CD14-positive monocyte (primary cell): ENCODE measurements around the gene SLC38A9. TPM values are rescaled to one million over a fixed set of nuclear protein-coding genes. Genes with fewer than 3 reads are reported as not detected.

ENCODE experiments used
- DNase-seq, 3 donors: peaks; one replicate each; pipeline ENCODE4 v3.0.0-alpha.2; 2011 to 2022
- H2AFZ ChIP-seq: 2 replicates; pipeline ENCODE4 v1.6.0; 2012; ENCODE audit warnings: mild to moderate bottlenecking, low read depth, low read length, inconsistent platforms; ENCODE audit not compliant: insufficient read depth, poor library complexity, severe bottlenecking
- H3K27ac ChIP-seq, 2 donors: 1 replicate in 1 of 2; 2 replicates in 1 of 2; pipeline ENCODE4 v1.5.1; 2012 to 2013; ENCODE audit warnings: low read length in 2 of 2, control low read depth in 1 of 2, inconsistent platforms in 1 of 2, low read depth in 1 of 2, mild to moderate bottlenecking in 1 of 2
- H3K27me3 ChIP-seq, 2 donors: one replicate each; pipeline versions ENCODE4 v1.6.0 to v1.6.1; 2011 to 2013; ENCODE audit warnings: low read length in 2 of 2; ENCODE audit not compliant: control insufficient read depth in 2 of 2, insufficient read depth in 2 of 2
- H3K36me3 ChIP-seq, 2 donors: replicated peaks in 1 of 2; 1 replicate in 1 of 2; 2 replicates in 1 of 2; pipeline versions ENCODE4 v1.5.1 to v1.6.1; 2012 to 2013; ENCODE audit warnings: low read length in 2 of 2, control low read depth in 1 of 2, inconsistent platforms in 1 of 2, mild to moderate bottlenecking in 1 of 2; ENCODE audit not compliant: insufficient read depth in 2 of 2, control insufficient read depth in 1 of 2
- H3K4me1 ChIP-seq, 2 donors: 1 replicate in 1 of 2; 2 replicates in 1 of 2; pipeline versions ENCODE4 v1.5.1 to v1.6.1; 2012 to 2013; ENCODE audit warnings: low read length in 2 of 2, control low read depth in 1 of 2, inconsistent platforms in 1 of 2, mild to moderate bottlenecking in 1 of 2, moderate library complexity in 1 of 2; ENCODE audit not compliant: insufficient read depth in 2 of 2, control insufficient read depth in 1 of 2
- H3K4me2 ChIP-seq: replicated peaks from 2 replicates; pipeline ENCODE3; 2012; ENCODE audit warnings: low read length, moderate library complexity, mild to moderate bottlenecking; ENCODE audit not compliant: poor library complexity, severe bottlenecking; ENCODE audit errors: extremely low read depth
- H3K4me3 ChIP-seq, 3 experiments: fragments of 200-600 bp in 1 of 3; sonication (generic) in 1 of 3; replicated peaks in 1 of 3; 1 replicate in 2 of 3; 2 replicates in 1 of 3; pipeline ENCODE4 v1.5.1; 2011 to 2013; ENCODE audit warnings: low read length in 3 of 3, mild to moderate bottlenecking in 3 of 3, control low read depth in 2 of 3, low read depth in 2 of 3, inconsistent platforms in 1 of 3, moderate library complexity in 1 of 3
- H3K79me2 ChIP-seq: 2 replicates; pipeline ENCODE4 v1.6.0; 2012; ENCODE audit warnings: mild to moderate bottlenecking, control low read depth, inconsistent platforms, low read length, moderate library complexity; ENCODE audit not compliant: insufficient read depth
- H3K9ac ChIP-seq: 2 replicates; pipeline ENCODE4 v1.6.0; 2017; ENCODE audit warnings: low read length, mild to moderate bottlenecking; ENCODE audit not compliant: insufficient read depth, poor library complexity, severe bottlenecking
- H3K9me3 ChIP-seq, 2 donors: replicated peaks in 1 of 2; 1 replicate in 1 of 2; 2 replicates in 1 of 2; pipeline versions ENCODE4 v1.5.1 to v1.6.1; 2012 to 2013; ENCODE audit warnings: low read length in 2 of 2, control low read depth in 1 of 2; ENCODE audit not compliant: control insufficient read depth in 1 of 2, insufficient read depth in 1 of 2
- H4K20me1 ChIP-seq: 2 replicates; pipeline ENCODE4 v1.6.0; 2012; ENCODE audit warnings: mild to moderate bottlenecking, low read length, control low read depth, moderate library complexity; ENCODE audit not compliant: insufficient read depth
- H3K27ac Mint-ChIP-seq, 7 donors: one replicate each; pipeline ENCODE4 v1.8.0; 2020; ENCODE audit warnings: mild to moderate bottlenecking in 7 of 7, mixed read lengths in 7 of 7, moderate library complexity in 6 of 7, inconsistent platforms in 2 of 7
- H3K27me3 Mint-ChIP-seq, 3 donors: one replicate each; pipeline ENCODE4 v1.8.0; 2021 to 2022; ENCODE audit warnings: low read depth in 3 of 3, mild to moderate bottlenecking in 3 of 3, mixed read lengths in 3 of 3, moderate library complexity in 3 of 3, inconsistent platforms in 1 of 3
- H3K36me3 Mint-ChIP-seq, 2 donors: one replicate each; pipeline ENCODE4 v1.8.0; 2020; ENCODE audit warnings: mixed read lengths in 2 of 2, inconsistent platforms in 1 of 2, mild to moderate bottlenecking in 1 of 2
- H3K4me1 Mint-ChIP-seq: one replicate; pipeline ENCODE4 v1.8.0; 2020; ENCODE audit warnings: mild to moderate bottlenecking, mixed read lengths
- H3K4me3 Mint-ChIP-seq, 2 donors: one replicate each; pipeline ENCODE4 v1.8.0; 2020; ENCODE audit warnings: mild to moderate bottlenecking in 2 of 2, mixed read lengths in 2 of 2, moderate library complexity in 1 of 2
- H3K9me3 Mint-ChIP-seq, 7 donors: one replicate each; pipeline ENCODE4 v1.8.0; 2020 to 2022; ENCODE audit warnings: mixed read lengths in 7 of 7, mild to moderate bottlenecking in 6 of 7, moderate library complexity in 6 of 7, inconsistent platforms in 2 of 7
- CTCF ChIP-seq: fragments of 200-600 bp; IDR thresholded peaks from one replicate; pipeline ENCODE4 v1.8.0; 2022; ENCODE audit warnings: antibody characterized with exemption, mild to moderate bottlenecking
- WGBS: methylation state at CpG from one replicate; pipeline ENCODE4 v1.1.5; 2013; ENCODE audit warnings: missing lambda C conversion rate; ENCODE audit not compliant: insufficient coverage; 5-methylcytosine and 5-hydroxymethylcytosine counted together
- intact Hi-C, 2 donors: fragments of 100-400 bp; cut with micrococcal nuclease; formaldehyde crosslinking; loops; one replicate each; pipeline versions ENCODE4 v1.15.0 to v1.15.1; 2023
- polyA plus RNA-seq, 3 donors: library from polyadenylated mRNA; depleted of rRNA in 1 of 3; unstranded in 2 of 3; stranded (reverse) in 1 of 3; fragments of 300-500 nt in 2 of 3; fragments of >200 nt in 1 of 3; fragmentation: Illumina TruSeq in 2 of 3; gene quantifications; 1 replicate in 2 of 3; 2 replicates in 1 of 3; pipeline ENCODE4 v1.2.3, GENCODE V29; 2012 to 2021

The SLC38A9 gene
- polyA plus RNA-seq, 3 donors = 10.7 to 15.2 (median 14.1) TPM

GRCh38 chr5:55625913-55626312, 86.2 kb downstream of the SLC38A9 start:
- Mint-ChIP-seq H3K4me3 (no peak overlapping the region), H3K36me3 (peaks cover 27 to 28% of the 10 kb centered on the region in 2 donors), H3K27me3 (peaks cover 0 to 4% (median 0%) of the 10 kb centered on the region in 3 donors), H3K27ac (no peak overlapping the region), H3K9me3 (no peaks in the 10 kb centered on the region), H3K4me1 (peaks cover 8% of the 10 kb centered on the region)
- Histone ChIP-seq H3K9me3 (no peaks in the 10 kb centered on the region), H3K9ac (no peak overlapping the region), H3K4me2 (no peak overlapping the region), H3K79me2 (no peaks in the 10 kb centered on the region), H4K20me1 (no peaks in the 10 kb centered on the region), H3K4me1 (peaks cover 4 to 8% of the 10 kb centered on the region in 2 donors), H3K27ac (no peak overlapping the region), H2AFZ (no peak overlapping the region), H3K36me3 (peaks cover 3 to 20% of the 10 kb centered on the region in 2 donors), H3K27me3 (no peaks in the 10 kb centered on the region), H3K4me3 (no peak overlapping the region)
- no peak for DNase-seq
- TF ChIP-seq CTCF = no peak
- intact Hi-C loops = no loop called here

GRCh38 chr5:55625589-55625909, 86.6 kb downstream of the SLC38A9 start:
- Mint-ChIP-seq H3K27ac (peak overlapping the region in 1 of 7 donors; percentile 43), H3K9me3 (peaks cover 0 to under 1% (median 0%) of the 10 kb centered on the region in 7 donors), H3K4me1 (peaks cover 12% of the 10 kb centered on the region), H3K27me3 (peaks cover 0 to 4% (median 0%) of the 10 kb centered on the region in 3 donors), H3K4me3 (no peak overlapping the region), H3K36me3 (peaks cover 27 to 28% of the 10 kb centered on the region in 2 donors)
- Histone ChIP-seq H3K4me1 (peaks cover 8 to 11% of the 10 kb centered on the region in 2 donors), H3K9ac (no peak overlapping the region), H3K4me2 (no peak overlapping the region), H2AFZ (no peak overlapping the region), H3K4me3 (no peak overlapping the region), H3K27ac (no peak overlapping the region), H3K27me3 (no peaks in the 10 kb centered on the region), H3K36me3 (peaks cover 3 to 20% of the 10 kb centered on the region in 2 donors), H3K9me3 (no peaks in the 10 kb centered on the region), H4K20me1 (no peaks in the 10 kb centered on the region), H3K79me2 (no peaks in the 10 kb centered on the region)
- WGBS = 100% methylated on average over 3 of the region's 4 CpGs
- intact Hi-C loops = no loop called here
- no peak for DNase-seq
- TF ChIP-seq CTCF = no peak
